Liver (tissue), 9 donors: ENCODE results near the gene NHSL2. TPM values are rescaled to one million over a fixed set of nuclear protein-coding genes. Genes with fewer than 3 reads are reported as not detected.

Source experiments
- DNase-seq: peaks from one replicate; pipeline ENCODE4 v3.0.0-alpha.2; 2017; ENCODE audit warnings: low spot score
- H3K27ac ChIP-seq, 2 donors: one replicate each; pipeline ENCODE4 v1.7.0; 2013; ENCODE audit warnings: inconsistent platforms in 2 of 2, low read length in 2 of 2, control low read depth in 1 of 2, low read depth in 1 of 2, mild to moderate bottlenecking in 1 of 2
- H3K27me3 ChIP-seq, 4 donors: one replicate each; pipeline versions ENCODE4 v1.6.1 to v1.7.0; 2013; ENCODE audit warnings: low read length in 3 of 4, inconsistent platforms in 1 of 4, mild to moderate bottlenecking in 1 of 4, moderate library complexity in 1 of 4; ENCODE audit not compliant: control insufficient read depth in 4 of 4, insufficient read depth in 4 of 4
- H3K36me3 ChIP-seq, 4 donors: one replicate each; pipeline versions ENCODE4 v1.6.1 to v1.7.0; 2013; ENCODE audit warnings: low read length in 3 of 4, mild to moderate bottlenecking in 3 of 4, low read depth in 1 of 4, moderate library complexity in 1 of 4; ENCODE audit not compliant: control insufficient read depth in 4 of 4, insufficient read depth in 3 of 4
- H3K4me1 ChIP-seq, 4 donors: one replicate each; pipeline versions ENCODE4 v1.6.1 to v1.7.0; 2013; ENCODE audit warnings: low read length in 3 of 4, mild to moderate bottlenecking in 3 of 4, moderate library complexity in 1 of 4; ENCODE audit not compliant: control insufficient read depth in 4 of 4, insufficient read depth in 4 of 4
- H3K4me3 ChIP-seq, 3 donors: one replicate each; pipeline versions ENCODE4 v1.6.1 to v1.7.0; 2013; ENCODE audit warnings: low read length in 3 of 3, control low read depth in 1 of 3, low read depth in 1 of 3, mild to moderate bottlenecking in 1 of 3
- H3K9ac ChIP-seq, 2 donors: one replicate each; pipeline ENCODE4 v1.7.0; 2013; ENCODE audit warnings: low read length in 2 of 2, mild to moderate bottlenecking in 2 of 2, moderate library complexity in 2 of 2, control low read depth in 1 of 2, low read depth in 1 of 2
- H3K9me3 ChIP-seq, 4 donors: one replicate each; pipeline versions ENCODE4 v1.6.1 to v1.7.0; 2013; ENCODE audit warnings: low read length in 3 of 4; ENCODE audit not compliant: control insufficient read depth in 4 of 4
- CTCF ChIP-seq: fragments of 150-350 bp; IDR thresholded peaks from 2 replicates; pipeline ENCODE4 v1.5.1; 2017; ENCODE audit warnings: improper control_type of control experiment, low read depth, low read length; ENCODE audit not compliant: missing input control
- EGR1 ChIP-seq, 2 donors: IDR thresholded peaks; 2 replicates each; pipeline ENCODE4 v1.6.1; 2016 to 2018; ENCODE audit warnings: antibody characterized with exemption in 2 of 2, low read depth in 2 of 2
- FOXA1 ChIP-seq: IDR thresholded peaks from 2 replicates; pipeline ENCODE4 v1.6.1; 2016; ENCODE audit warnings: antibody characterized with exemption
- FOXA2 ChIP-seq: IDR thresholded peaks from 2 replicates; pipeline ENCODE4 v1.6.1; 2016; ENCODE audit warnings: antibody characterized with exemption
- GABPA ChIP-seq, 2 donors: IDR thresholded peaks in 1 of 2; conservative IDR thresholded peaks in 1 of 2; 2 replicates each; pipeline ENCODE4 v1.6.1; 2016; ENCODE audit warnings: antibody characterized with exemption in 2 of 2, mild to moderate bottlenecking in 1 of 2, moderate library complexity in 1 of 2
- HNF4G ChIP-seq: IDR thresholded peaks from 2 replicates; pipeline ENCODE4 v1.6.1; 2016; ENCODE audit warnings: antibody characterized with exemption
- JUND ChIP-seq, 2 donors: IDR thresholded peaks; 2 replicates each; pipeline ENCODE4 v1.6.1; 2016; ENCODE audit warnings: antibody characterized with exemption in 2 of 2
- NR2F2 ChIP-seq: IDR thresholded peaks from 2 replicates; pipeline ENCODE4 v1.6.1; 2016; ENCODE audit warnings: antibody characterized with exemption
- RAD21 ChIP-seq, 2 donors: IDR thresholded peaks; 2 replicates each; pipeline ENCODE4 v1.6.1; 2016; ENCODE audit warnings: antibody characterized with exemption in 2 of 2, mild to moderate bottlenecking in 2 of 2
- RXRA ChIP-seq, 2 donors: IDR thresholded peaks; 2 replicates each; pipeline ENCODE4 v1.6.1; 2017 to 2018; ENCODE audit warnings: antibody characterized with exemption in 2 of 2, mild to moderate bottlenecking in 1 of 2
- TAF1 ChIP-seq: conservative IDR thresholded peaks from 2 replicates; pipeline ENCODE4 v1.6.1; 2016; ENCODE audit warnings: antibody characterized with exemption, mild to moderate bottlenecking
- ZBTB33 ChIP-seq: IDR thresholded peaks from 2 replicates; pipeline ENCODE4 v1.6.1; 2016; ENCODE audit warnings: antibody characterized with exemption
- WGBS: extraction: QIAGEN DNeasy Blood & Tissue Kit; methylation state at CpG from one replicate; pipeline ENCODE4 v1.1.7; 2013; 5-methylcytosine and 5-hydroxymethylcytosine counted together
- polyA plus RNA-seq, 2 donors: library from polyadenylated mRNA; stranded (reverse) in 1 of 2; unstranded in 1 of 2; fragments of 200-250 nt in 1 of 2; fragments of >200 nt in 1 of 2; fragmentation: Nextera tagmentation in 1 of 2; extraction: Ambion mirVana in 1 of 2; gene quantifications; one replicate each; pipeline versions ENCODE4 v1.2.1 to v1.2.3, GENCODE V29; 2013 to 2015
- total RNA-seq, 2 donors: library from RNA; depleted of rRNA; stranded (reverse); fragments of >200 nt; gene quantifications; one replicate each; pipeline ENCODE4 v1.2.3, GENCODE V29; 2014
- TF ChIP-seq, protein P1 (sequence below): IDR thresholded peaks from 2 replicates; pipeline ENCODE4 v1.6.1; 2016; ENCODE audit warnings: antibody characterized with exemption
- TF ChIP-seq, protein P2 (sequence below): IDR thresholded peaks from 2 replicates; pipeline ENCODE4 v1.6.1; 2016; ENCODE audit warnings: antibody characterized with exemption
- donor health status: healthy.
- donor health status: healthy.
- donor health status: healthy.
- donor health status: healthy.
- donor health status: healthy.

The NHSL2 gene
- total and polyA plus RNA-seq, 4 donors = 0.45 to 1.3 (median 1.1) TPM

DNA sequence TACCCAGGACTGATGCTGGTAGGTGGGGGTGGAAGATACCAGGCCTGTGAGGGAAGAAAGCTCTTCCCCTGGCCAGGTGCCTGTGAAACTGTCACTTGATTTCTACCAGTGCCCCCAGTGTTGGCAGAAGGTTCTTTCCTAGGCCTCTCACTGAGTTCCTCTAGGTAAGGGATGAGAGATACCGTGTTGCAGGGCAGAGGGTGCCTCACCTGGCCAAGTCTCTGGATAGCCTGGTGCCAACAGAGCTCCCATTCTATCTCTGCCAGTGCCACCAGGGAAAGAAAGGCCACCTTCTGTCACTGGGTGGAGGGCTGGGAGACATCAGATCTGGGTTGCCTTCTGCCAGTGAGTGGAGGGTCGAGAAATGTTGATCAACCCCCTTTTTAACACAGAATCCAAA lies 127.0 kb downstream of the NHSL2 start (continued):
- TF ChIP-seq CTCF = no peak

GRCh38 chrX:72038016-72038415 lies 127.4 kb downstream of the NHSL2 start:
- 98% methylated on average over 4 of the region's 4 CpGs for WGBS
- H3K9me3 ChIP-seq = no peaks in the 10 kb centered on the region
- no peak overlapping the region for H3K4me3 ChIP-seq
- no peak overlapping the region for H3K27ac ChIP-seq
- no peak for DNase-seq
- no peaks in the 10 kb centered on the region for H3K36me3 ChIP-seq
- H3K27me3 ChIP-seq = no peaks in the 10 kb centered on the region
- TF ChIP-seq, protein P1, sequence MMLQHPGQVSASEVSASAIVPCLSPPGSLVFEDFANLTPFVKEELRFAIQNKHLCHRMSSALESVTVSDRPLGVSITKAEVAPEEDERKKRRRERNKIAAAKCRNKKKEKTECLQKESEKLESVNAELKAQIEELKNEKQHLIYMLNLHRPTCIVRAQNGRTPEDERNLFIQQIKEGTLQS = no peak
- TF ChIP-seq RXRA (IDR thresholded peaks at IDR 0.05) = no peak
- TF ChIP-seq FOXA2 = no peak
- no peak for TF ChIP-seq HNF4G
- TF ChIP-seq RAD21 (IDR thresholded peaks at IDR 0.05) = no peak
- no peak for TF ChIP-seq FOXA1
- no peak for TF ChIP-seq TAF1
- TF ChIP-seq JUND (IDR thresholded peaks at IDR 0.05) = no peak
- TF ChIP-seq EGR1 (IDR thresholded peaks at IDR 0.05; ENCODE audit: low read depth in 2 of 2) = no peak
- TF ChIP-seq GABPA (IDR thresholded peaks at IDR 0.05 in 1 of 2, conservative IDR thresholded peaks at IDR 0.05 in 1 of 2) = no peak
- TF ChIP-seq ZBTB33 = no peak
- H3K9ac ChIP-seq = no peak overlapping the region
- no peaks in the 10 kb centered on the region for H3K4me1 ChIP-seq

GRCh38 chrX:72038868-72039267 lies 128.2 kb downstream of the NHSL2 start:
- WGBS = 89% methylated on average over 2 of the region's 2 CpGs
- TF ChIP-seq, protein P2, sequence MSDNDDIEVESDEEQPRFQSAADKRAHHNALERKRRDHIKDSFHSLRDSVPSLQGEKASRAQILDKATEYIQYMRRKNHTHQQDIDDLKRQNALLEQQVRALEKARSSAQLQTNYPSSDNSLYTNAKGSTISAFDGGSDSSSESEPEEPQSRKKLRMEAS = no peak
- TF ChIP-seq NR2F2 (no peak), FOXA2 (no peak), ZBTB33 (no peak)
- H3K4me1 ChIP-seq = no peaks in the 10 kb centered on the region
- no peak overlapping the region for H3K9ac ChIP-seq
- H3K27ac ChIP-seq = no peak overlapping the region
- H3K27me3 ChIP-seq = no peaks in the 10 kb centered on the region
- no peak overlapping the region for H3K4me3 ChIP-seq
- no peaks in the 10 kb centered on the region for H3K36me3 ChIP-seq
- no peak for DNase-seq
- no peaks in the 10 kb centered on the region for H3K9me3 ChIP-seq
